ENCODE data around the gene MRTFA. TPM values are rescaled to one million over a fixed set of nuclear protein-coding genes. Genes with fewer than 3 reads are reported as not detected.

MRTFA gene
- total and polyA plus RNA-seq, 9 of the 15 experiments (the other 6 are each of a cell fraction or from before 2014, with no cell fraction given) = 0.84 to 21.1 (median 3.7) TPM

DNA sequence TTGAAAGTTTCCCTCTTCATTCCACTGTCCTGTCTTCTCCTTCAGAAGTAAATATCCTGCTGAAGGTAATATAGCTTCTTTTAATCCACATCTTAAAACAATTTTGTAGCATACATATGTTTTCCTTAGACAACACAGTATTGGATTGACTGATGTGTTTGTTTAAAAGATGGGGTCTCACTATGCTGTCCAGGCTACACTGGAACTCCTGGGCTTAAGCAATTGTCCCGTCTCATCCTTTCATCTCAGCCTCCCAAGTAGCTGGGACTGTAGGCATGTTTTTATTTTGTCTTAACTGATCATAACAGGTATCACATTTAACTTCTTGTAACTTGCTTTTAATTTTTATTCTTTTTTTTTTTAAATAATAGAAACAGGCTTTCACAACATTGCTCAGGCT is 55.9 kb downstream of the MRTFA start:
- no peaks in the 10 kb centered on the region for H3K9me3 ChIP-seq (replicated peaks; ENCODE audit: control insufficient read depth, insufficient read depth, low read depth, low read length)
- H2AFZ ChIP-seq (ENCODE audit: low read depth, low read length) = no peak overlapping the region
- TF ChIP-seq, protein P1, sequence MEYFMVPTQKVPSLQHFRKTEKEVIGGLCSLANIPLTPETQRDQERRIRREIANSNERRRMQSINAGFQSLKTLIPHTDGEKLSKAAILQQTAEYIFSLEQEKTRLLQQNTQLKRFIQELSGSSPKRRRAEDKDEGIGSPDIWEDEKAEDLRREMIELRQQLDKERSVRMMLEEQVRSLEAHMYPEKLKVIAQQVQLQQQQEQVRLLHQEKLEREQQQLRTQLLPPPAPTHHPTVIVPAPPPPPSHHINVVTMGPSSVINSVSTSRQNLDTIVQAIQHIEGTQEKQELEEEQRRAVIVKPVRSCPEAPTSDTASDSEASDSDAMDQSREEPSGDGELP (CRISPR knock-in tag; IDR thresholded peaks at IDR 0.05; ENCODE audit: borderline replicate concordance) = no peak
- TF ChIP-seq, protein P2, sequence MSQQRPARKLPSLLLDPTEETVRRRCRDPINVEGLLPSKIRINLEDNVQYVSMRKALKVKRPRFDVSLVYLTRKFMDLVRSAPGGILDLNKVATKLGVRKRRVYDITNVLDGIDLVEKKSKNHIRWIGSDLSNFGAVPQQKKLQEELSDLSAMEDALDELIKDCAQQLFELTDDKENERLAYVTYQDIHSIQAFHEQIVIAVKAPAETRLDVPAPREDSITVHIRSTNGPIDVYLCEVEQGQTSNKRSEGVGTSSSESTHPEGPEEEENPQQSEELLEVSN (IDR thresholded peaks at IDR 0.05; ENCODE audit: borderline replicate concordance in 1 of 2, extremely low read depth in 1 of 2, insufficient read depth in 1 of 2, insufficient read length in 1 of 2, low read depth in 1 of 2, low read length in 1 of 2, poor library complexity in 1 of 2, severe bottlenecking in 1 of 2) = no peak
- TF ChIP-seq ZNF121 (CRISPR knock-in tag; conservative IDR thresholded peaks at IDR 0.05) = peak; percentile 82
- peak; percentile 57 for TF ChIP-seq RBM25 (IDR thresholded peaks at IDR 0.05; ENCODE audit: low read depth, low read length, severe bottlenecking)
- 83% methylated on average over 1 of the region's 1 CpG for WGBS (ENCODE audit: insufficient coverage, low coverage, missing lambda C conversion rate)
- no peak overlapping the region for H3K27ac ChIP-seq (ENCODE audit: extremely low read depth, low read depth, low read length)
- ChIA-PET CTCF (ENCODE audit: low intra/inter-chr PET ratio) (no interaction called here), POLR2A (no interaction called here)
- DNase-seq (ENCODE audit: extremely low read depth in 1 of 4, low spot score in 3 of 4) (no peak), ATAC-seq (no peak), FAIRE-seq (no peak)
- no peaks in the 10 kb centered on the region for H3K79me2 ChIP-seq (ENCODE audit: control insufficient read depth, insufficient read depth, low read length)
- no TSS peak for BruUV-seq (replicated peaks)
- no peaks in the 10 kb centered on the region for H3K27me3 ChIP-seq (ENCODE audit: control insufficient read depth in 2 of 2, insufficient read depth in 2 of 2, low read length in 2 of 2)
- intact Hi-C loops (cut with micrococcal nuclease) = no loop called here
- no peaks in the 10 kb centered on the region for H3K36me3 ChIP-seq (ENCODE audit: control insufficient read depth, insufficient read depth, low read length)
- no peak overlapping the region for H3K9ac ChIP-seq (ENCODE audit: insufficient read depth in 1 of 2, low read depth in 2 of 2, low read length in 2 of 2)
- no peaks in the 10 kb centered on the region; a peak in 1 of 5 replicates for H3K4me1 ChIP-seq (replicated peaks in 1 of 2; ENCODE audit: control insufficient read depth in 2 of 2, insufficient read depth in 2 of 2, low read length in 2 of 2)
- in situ Hi-C loops (cut with MboI) = no loop called here
- no peaks in the 10 kb centered on the region for H4K20me1 ChIP-seq (replicated peaks; ENCODE audit: control insufficient read depth, insufficient read depth, low read length)
- H3K4me3 ChIP-seq = no peak overlapping the region
- no peak overlapping the region for H3K4me2 ChIP-seq (ENCODE audit: insufficient read depth, low read length)
- no peaks in the 10 kb centered on the region for H3K9me1 ChIP-seq (ENCODE audit: control insufficient read depth, insufficient read depth, low read length)
